SK-N-SH (cell line): ENCODE results near the gene LCOR.

Experiments used
- ELF1 ChIP-seq: IDR thresholded peaks from 2 replicates; pipeline ENCODE4 v1.4.0; 2012
- POLR2AphosphoS5 ChIP-seq: IDR thresholded peaks from 2 replicates; pipeline ENCODE4 v1.6.1; 2012; ENCODE audit warnings: low read depth, low read length
- RAD21 ChIP-seq: IDR thresholded peaks from 2 replicates; pipeline ENCODE4 v1.6.1; 2012; ENCODE audit warnings: mild to moderate bottlenecking, low read length
- RFX5 ChIP-seq: IDR thresholded peaks from 2 replicates; pipeline ENCODE4 v1.6.1; 2012; ENCODE audit warnings: mild to moderate bottlenecking, improper control_type of control experiment, low read length
- TAF1 ChIP-seq: IDR thresholded peaks from 2 replicates; pipeline ENCODE4 v1.6.1; 2012; ENCODE audit warnings: low read depth, mild to moderate bottlenecking, low read length, moderate library complexity, borderline replicate concordance
- TF ChIP-seq, protein P1 (sequence below): fragments of 200-600 bp; sonication (generic); IDR thresholded peaks from 2 replicates; pipeline ENCODE4 v1.6.1; 2017; ENCODE audit warnings: antibody characterized with exemption, mild to moderate bottlenecking, moderate library complexity

DNA sequence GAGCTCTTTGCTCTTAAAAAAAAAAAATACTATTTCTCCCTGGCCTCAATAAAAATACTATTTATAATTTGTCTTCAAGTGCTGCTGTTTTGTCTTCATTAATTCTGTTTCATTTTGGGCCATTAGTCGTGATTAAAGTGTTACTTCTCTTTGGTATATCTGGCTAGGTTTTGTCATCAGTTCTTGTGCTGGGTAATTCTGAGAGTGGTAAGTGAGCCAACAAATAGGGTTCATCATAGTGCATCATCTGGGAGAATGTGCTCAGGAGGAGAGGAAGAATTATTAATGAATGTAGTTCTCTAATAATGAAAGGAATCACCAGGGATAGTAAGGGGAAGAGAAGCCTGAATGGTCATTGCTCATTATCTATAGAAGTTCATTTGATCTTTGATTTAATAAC is 70.0 kb downstream of the LCOR start:
- TF ChIP-seq RFX5: no peak
- TF ChIP-seq, protein P1, sequence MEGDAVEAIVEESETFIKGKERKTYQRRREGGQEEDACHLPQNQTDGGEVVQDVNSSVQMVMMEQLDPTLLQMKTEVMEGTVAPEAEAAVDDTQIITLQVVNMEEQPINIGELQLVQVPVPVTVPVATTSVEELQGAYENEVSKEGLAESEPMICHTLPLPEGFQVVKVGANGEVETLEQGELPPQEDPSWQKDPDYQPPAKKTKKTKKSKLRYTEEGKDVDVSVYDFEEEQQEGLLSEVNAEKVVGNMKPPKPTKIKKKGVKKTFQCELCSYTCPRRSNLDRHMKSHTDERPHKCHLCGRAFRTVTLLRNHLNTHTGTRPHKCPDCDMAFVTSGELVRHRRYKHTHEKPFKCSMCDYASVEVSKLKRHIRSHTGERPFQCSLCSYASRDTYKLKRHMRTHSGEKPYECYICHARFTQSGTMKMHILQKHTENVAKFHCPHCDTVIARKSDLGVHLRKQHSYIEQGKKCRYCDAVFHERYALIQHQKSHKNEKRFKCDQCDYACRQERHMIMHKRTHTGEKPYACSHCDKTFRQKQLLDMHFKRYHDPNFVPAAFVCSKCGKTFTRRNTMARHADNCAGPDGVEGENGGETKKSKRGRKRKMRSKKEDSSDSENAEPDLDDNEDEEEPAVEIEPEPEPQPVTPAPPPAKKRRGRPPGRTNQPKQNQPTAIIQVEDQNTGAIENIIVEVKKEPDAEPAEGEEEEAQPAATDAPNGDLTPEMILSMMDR: no peak
- TF ChIP-seq ELF1: no peak
- no peak for TF ChIP-seq RAD21
- no peak for TF ChIP-seq TAF1
- TF ChIP-seq POLR2AphosphoS5: no peak
